Subcutaneous abdominal adipose tissue (tissue), 5 donors: ENCODE data around the gene HHIPL1.
"Not testable (repeated sequence)": the region's sequence is repeated elsewhere in the genome, so short reads cannot be mapped to it uniquely, and the experiment has no call there.

Source experiments
- H3K27ac ChIP-seq: one replicate; pipeline ENCODE4 v1.7.0; 2013; ENCODE audit warnings: low read depth, mild to moderate bottlenecking, inconsistent platforms, low read length, moderate library complexity
- H3K27me3 ChIP-seq, 5 donors: one replicate each; pipeline ENCODE4 v1.7.0; 2013; ENCODE audit warnings: low read length in 5 of 5, inconsistent platforms in 1 of 5; ENCODE audit not compliant: control insufficient read depth in 5 of 5, insufficient read depth in 4 of 5
- H3K36me3 ChIP-seq, 5 donors: one replicate each; pipeline ENCODE4 v1.7.0; 2013; ENCODE audit warnings: low read length in 5 of 5; ENCODE audit not compliant: control insufficient read depth in 5 of 5, insufficient read depth in 5 of 5
- H3K4me1 ChIP-seq, 5 donors: one replicate each; pipeline ENCODE4 v1.7.0; 2013; ENCODE audit warnings: low read length in 5 of 5, mild to moderate bottlenecking in 3 of 5, moderate library complexity in 1 of 5; ENCODE audit not compliant: control insufficient read depth in 5 of 5, insufficient read depth in 5 of 5
- H3K4me3 ChIP-seq, 5 donors: one replicate each; pipeline ENCODE4 v1.7.0; 2013; ENCODE audit warnings: low read length in 5 of 5, low read depth in 1 of 5
- H3K9ac ChIP-seq, 5 donors: one replicate each; pipeline ENCODE4 v1.7.0; 2013; ENCODE audit warnings: low read length in 5 of 5, mild to moderate bottlenecking in 4 of 5, moderate library complexity in 3 of 5
- H3K9me3 ChIP-seq, 5 donors: one replicate each; pipeline ENCODE4 v1.7.0; 2013; ENCODE audit warnings: low read length in 5 of 5; ENCODE audit not compliant: control insufficient read depth in 5 of 5
- donor health status: healthy.
- donor health status: healthy.
- donor health status: healthy.
- donor health status: healthy.
- donor health status: healthy.

HHIPL1 gene

DNA sequence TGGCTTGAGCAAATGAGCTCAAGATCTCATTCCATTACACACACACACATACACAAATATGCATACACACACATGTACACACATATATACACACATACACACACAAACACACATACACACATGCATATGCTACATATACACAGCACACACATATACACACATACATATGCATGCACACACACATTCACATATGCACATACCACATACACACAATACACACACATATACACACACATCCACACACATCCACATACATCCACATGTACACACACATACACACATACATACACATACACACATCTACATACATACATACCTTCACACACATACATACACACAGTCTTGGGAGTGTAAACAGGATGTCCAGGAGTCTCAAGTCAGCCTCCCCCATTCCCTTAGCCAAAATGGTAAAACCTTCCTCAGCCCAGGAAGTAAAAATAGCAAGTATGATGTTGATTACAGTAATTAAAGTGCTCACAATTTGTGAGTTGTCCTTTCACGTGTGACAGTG, 12.8 kb downstream of the HHIPL1 start:
- peaks cover 0 to 9% (median 3%) of the 10 kb centered on the region in 5 donors for H3K36me3 ChIP-seq
- peaks cover 0 to 9% (median 4%) of the 10 kb centered on the region in 5 donors for H3K4me1 ChIP-seq
- no peak overlapping the region for H3K27ac ChIP-seq
- H3K9me3 ChIP-seq = no peaks in the 10 kb centered on the region
- no peak overlapping the region for H3K9ac ChIP-seq
- no peak overlapping the region for H3K4me3 ChIP-seq
- H3K27me3 ChIP-seq = peaks cover 5 to 22% (median 18%) of the 10 kb centered on the region in 5 donors

- peaks cover 5 to 25% (median 18%) of the 10 kb centered on the region in 5 donors for H3K27me3 ChIP-seq
- no peak overlapping the region for H3K9ac ChIP-seq
- no peaks in the 10 kb centered on the region for H3K9me3 ChIP-seq
- H3K27ac ChIP-seq = no peak overlapping the region
- peaks cover 0 to 9% (median 4%) of the 10 kb centered on the region in 5 donors for H3K4me1 ChIP-seq
- H3K36me3 ChIP-seq = peaks cover 0 to 11% (median 6%) of the 10 kb centered on the region in 5 donors
- H3K4me3 ChIP-seq = no peak overlapping the region
Measured at GRCh38 chr14:99658218-99658845, 13.4 kb downstream of the HHIPL1 start.

GRCh38 chr14:99659333-99659741, 14.4 kb downstream of the HHIPL1 start:
- Histone ChIP-seq H3K9ac (no peak overlapping the region), H3K36me3 (peaks cover 0 to 11% (median 6%) of the 10 kb centered on the region in 5 donors), H3K9me3 (no peaks in the 10 kb centered on the region), H3K27ac (no peak overlapping the region), H3K27me3 (peaks cover 5 to 25% (median 18%) of the 10 kb centered on the region in 5 donors), H3K4me1 (peaks cover 0 to 9% (median 2%) of the 10 kb centered on the region in 5 donors), H3K4me3 (no peak overlapping the region)

- H3K27ac ChIP-seq = no peak overlapping the region
- H3K27me3 ChIP-seq = peaks cover 5 to 25% (median 18%) of the 10 kb centered on the region in 5 donors
- H3K9ac ChIP-seq = no peak overlapping the region
- no peaks in the 10 kb centered on the region for H3K9me3 ChIP-seq
- no peak overlapping the region for H3K4me3 ChIP-seq
- peaks cover 0 to 11% (median 6%) of the 10 kb centered on the region in 5 donors for H3K36me3 ChIP-seq
- H3K4me1 ChIP-seq = peaks cover 0 to 7% (median 0%) of the 10 kb centered on the region in 5 donors
Measured at GRCh38 chr14:99660006-99660566, 15.2 kb downstream of the HHIPL1 start.

- no peak overlapping the region for H3K4me3 ChIP-seq
- peaks cover 0 to 11% (median 6%) of the 10 kb centered on the region in 5 donors for H3K36me3 ChIP-seq
- H3K9ac ChIP-seq = no peak overlapping the region
- no peaks in the 10 kb centered on the region for H3K9me3 ChIP-seq
- H3K27ac ChIP-seq = no peak overlapping the region
- H3K27me3 ChIP-seq = peaks cover 5 to 25% (median 18%) of the 10 kb centered on the region in 5 donors
- peaks cover 0 to 7% (median 0%) of the 10 kb centered on the region in 5 donors for H3K4me1 ChIP-seq
Measured at GRCh38 chr14:99660794-99661193, 15.9 kb downstream of the HHIPL1 start.

GRCh38 chr14:99661206-99661605, 16.3 kb downstream of the HHIPL1 start:
- not testable (repeated sequence) for H3K4me3 ChIP-seq, H3K9ac ChIP-seq, H3K9me3 ChIP-seq, H3K4me1 ChIP-seq, H3K27ac ChIP-seq
- Histone ChIP-seq H3K27me3 (peaks cover 5 to 25% (median 18%) of the 10 kb centered on the region in 5 donors), H3K36me3 (peaks cover 0 to 11% (median 6%) of the 10 kb centered on the region in 5 donors)

DNA sequence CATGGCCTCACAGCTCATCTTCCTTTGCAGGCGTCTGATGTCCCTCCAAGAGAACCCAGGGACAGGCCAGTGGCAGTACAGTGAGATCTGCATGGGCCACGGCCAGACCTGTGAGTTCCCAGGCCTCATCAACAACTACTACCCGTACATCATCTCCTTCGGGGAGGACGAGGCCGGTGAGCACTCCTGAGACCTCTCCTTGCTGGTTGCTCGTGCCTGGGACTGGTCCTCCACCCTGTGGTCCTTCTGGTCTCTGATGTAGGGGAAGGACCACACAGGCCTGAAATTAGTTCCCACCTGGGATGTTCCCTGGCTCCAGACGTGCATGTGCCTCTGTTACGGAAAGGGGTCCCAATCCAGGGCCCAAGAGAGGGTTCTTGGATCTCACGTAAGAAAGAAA, 17.9 kb downstream of the HHIPL1 start:
- Histone ChIP-seq H3K27me3 (peaks cover 5 to 25% (median 18%) of the 10 kb centered on the region in 5 donors), H3K36me3 (peaks cover 0 to 7% (median 6%) of the 10 kb centered on the region in 5 donors), H3K9me3 (no peaks in the 10 kb centered on the region), H3K4me1 (peaks cover 0 to 7% (median 0%) of the 10 kb centered on the region in 5 donors), H3K9ac (no peak overlapping the region), H3K27ac (no peak overlapping the region), H3K4me3 (no peak overlapping the region)

GRCh38 chr14:99663386-99664057, 18.6 kb downstream of the HHIPL1 start:
- H3K27ac ChIP-seq = no peak overlapping the region
- H3K9ac ChIP-seq = no peak overlapping the region
- H3K36me3 ChIP-seq = peaks cover 0 to 7% (median 6%) of the 10 kb centered on the region in 5 donors
- peaks cover 3 to 25% (median 18%) of the 10 kb centered on the region in 5 donors for H3K27me3 ChIP-seq
- peaks cover 0 to 7% (median 0%) of the 10 kb centered on the region in 5 donors for H3K4me1 ChIP-seq
- H3K9me3 ChIP-seq = no peaks in the 10 kb centered on the region
- H3K4me3 ChIP-seq = no peak overlapping the region

- Histone ChIP-seq H3K27me3 (peaks cover 0 to 22% (median 11%) of the 10 kb centered on the region in 5 donors), H3K36me3 (peaks cover 0 to 11% (median 6%) of the 10 kb centered on the region in 5 donors), H3K27ac (no peak overlapping the region), H3K9me3 (no peaks in the 10 kb centered on the region), H3K4me3 (no peak overlapping the region), H3K4me1 (peaks cover 0 to 7% (median 0%) of the 10 kb centered on the region in 5 donors), H3K9ac (no peak overlapping the region)
Measured at GRCh38 chr14:99664058-99664936, 19.4 kb downstream of the HHIPL1 start.
